CD4-positive, alpha-beta T cell treated with Interleukin-21 for 1 hour (primary cell): ENCODE measurements around the gene PAX5.
"Not testable (repeated sequence)": the region's sequence is repeated elsewhere in the genome, so short reads cannot be mapped to it uniquely, and the experiment has no call there.

Source experiments
- DNase-seq: peaks from one replicate; pipeline ENCODE4 v3.0.0-alpha.2; 2020

PAX5 gene

GRCh38 chr9:37033682-37034304 is at the start of gene PAX5:
PAX5 (minus strand) TSS chr9:37034268; CDS start chr9:37034031, 237 bp downstream.
- no peak for DNase-seq

- DNase-seq, result no peak
Observed at GRCh38 chr9:37083654-37084053, 49.6 kb upstream of the PAX5 start.

- DNase-seq, result peak; percentile 13
Observed at GRCh38 chr9:37082214-37082765, 48.2 kb upstream of the PAX5 start.

- not testable (repeated sequence) for DNase-seq
Observed at GRCh38 chr9:37081507-37081906, 47.4 kb upstream of the PAX5 start.

GRCh38 chr9:37080165-37080628 is 46.1 kb upstream of the PAX5 start:
- DNase-seq, result not testable (repeated sequence)

DNA sequence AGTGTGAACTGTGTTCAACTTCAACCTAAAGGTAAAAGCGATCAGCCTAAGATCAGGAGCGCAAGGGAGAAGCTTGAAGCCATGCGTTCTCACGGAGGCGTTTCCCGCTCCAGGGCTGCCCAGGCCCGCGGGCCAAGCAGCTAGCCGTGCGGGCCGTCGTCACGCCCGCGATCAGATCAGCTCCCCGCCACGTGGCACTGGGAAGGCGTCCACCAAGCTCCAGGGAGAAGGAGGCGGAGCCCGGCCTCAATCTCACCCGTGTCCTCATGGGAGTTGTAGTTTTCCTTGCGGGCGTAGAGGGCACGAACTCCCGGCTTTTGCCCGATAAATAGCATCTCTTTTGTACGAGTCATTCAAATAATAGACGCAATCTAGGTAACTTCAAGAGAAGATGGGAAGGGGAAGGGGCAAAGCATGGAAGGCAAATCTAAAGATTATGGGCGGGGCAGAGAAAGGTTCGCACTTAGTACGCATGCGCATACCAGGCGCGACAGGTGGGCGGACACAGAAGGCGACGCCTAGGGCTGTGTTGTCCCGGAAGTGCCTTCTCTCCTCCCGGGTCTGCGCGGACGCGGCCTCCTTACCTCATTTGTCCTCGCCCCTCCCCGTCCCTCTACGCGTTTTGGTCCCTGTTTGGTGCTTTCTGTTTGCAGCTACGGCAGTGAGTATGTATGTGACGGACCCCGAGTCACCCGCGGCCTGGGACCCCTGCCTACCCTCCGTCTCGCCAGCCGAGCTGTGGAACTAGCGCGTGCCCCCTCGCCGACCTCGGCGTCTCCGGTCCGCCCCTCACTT is 45.5 kb upstream of the PAX5 start:
- DNase-seq, result peak; percentile 95

GRCh38 chr9:37074790-37075189 is 40.7 kb upstream of the PAX5 start:
- DNase-seq, result not testable (repeated sequence)

GRCh38 chr9:37066139-37066725 is 32.2 kb upstream of the PAX5 start:
- no peak for DNase-seq

- no peak for DNase-seq
Observed at GRCh38 chr9:37062336-37062735, 28.3 kb upstream of the PAX5 start.

- DNase-seq, result no peak
Observed at GRCh38 chr9:37061768-37062167, 27.7 kb upstream of the PAX5 start.

DNA sequence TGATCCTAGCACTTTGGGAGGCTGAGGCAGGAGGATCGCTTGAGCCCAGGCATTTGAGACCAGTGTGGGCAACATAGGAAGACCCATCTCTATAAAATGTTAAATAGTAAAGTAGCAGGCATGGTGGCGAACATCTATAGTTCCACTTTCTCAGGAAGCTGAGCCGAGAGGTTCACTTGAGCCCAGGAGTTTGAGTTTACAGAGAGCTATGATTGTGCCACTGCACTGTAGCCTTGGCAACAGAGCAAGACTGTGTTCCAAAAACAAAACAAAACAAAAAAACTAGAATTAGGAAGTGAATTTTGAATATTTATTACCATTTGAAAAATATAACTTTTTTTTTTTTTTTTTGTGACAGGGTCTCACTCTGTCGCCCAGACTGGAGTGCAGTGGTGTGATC is 26.8 kb upstream of the PAX5 start:
- no peak for DNase-seq

- DNase-seq, result no peak
Observed at GRCh38 chr9:37056046-37056920, 22.2 kb upstream of the PAX5 start.

DNA sequence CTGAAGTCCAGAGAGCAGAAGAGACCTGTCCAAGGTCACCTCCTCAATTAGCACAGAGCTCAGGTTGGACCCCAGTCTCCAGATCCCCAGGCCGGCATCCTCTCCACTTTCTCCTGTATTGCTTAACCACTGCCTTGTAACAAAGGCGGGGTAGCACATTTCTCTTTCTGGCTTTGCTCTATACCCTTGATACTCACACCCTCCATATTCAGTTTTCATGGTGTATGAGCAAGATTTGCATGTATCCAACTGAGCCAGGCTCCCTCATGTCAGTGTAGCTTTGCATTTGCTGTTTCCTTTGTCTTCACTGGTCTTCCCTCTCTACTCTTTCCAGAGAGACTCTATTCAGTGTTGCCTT is 20.3 kb upstream of the PAX5 start:
- DNase-seq, result not testable (repeated sequence)

- DNase-seq, result no peak
Observed at GRCh38 chr9:37053684-37054362, 19.8 kb upstream of the PAX5 start.

DNA sequence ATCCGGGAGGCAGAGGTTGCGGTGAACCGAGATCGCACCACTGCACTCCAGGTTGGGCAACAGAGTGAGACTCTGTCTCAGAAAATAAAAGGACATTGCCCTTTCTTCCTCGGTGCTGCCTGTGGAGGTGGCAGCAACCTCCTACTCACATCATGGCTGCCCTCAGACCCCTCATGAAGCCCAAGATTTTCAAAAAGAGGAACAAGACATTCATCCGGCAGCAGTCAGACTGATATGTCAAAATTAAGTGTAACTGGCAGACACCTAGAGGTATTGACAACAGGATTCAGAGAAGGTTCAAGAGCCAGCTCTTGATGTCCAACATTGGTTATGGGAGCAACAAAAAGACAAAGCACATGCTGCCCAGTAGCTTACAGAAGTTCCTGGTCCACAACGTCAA is 12.6 kb upstream of the PAX5 start:
- DNase-seq, result no peak

DNA sequence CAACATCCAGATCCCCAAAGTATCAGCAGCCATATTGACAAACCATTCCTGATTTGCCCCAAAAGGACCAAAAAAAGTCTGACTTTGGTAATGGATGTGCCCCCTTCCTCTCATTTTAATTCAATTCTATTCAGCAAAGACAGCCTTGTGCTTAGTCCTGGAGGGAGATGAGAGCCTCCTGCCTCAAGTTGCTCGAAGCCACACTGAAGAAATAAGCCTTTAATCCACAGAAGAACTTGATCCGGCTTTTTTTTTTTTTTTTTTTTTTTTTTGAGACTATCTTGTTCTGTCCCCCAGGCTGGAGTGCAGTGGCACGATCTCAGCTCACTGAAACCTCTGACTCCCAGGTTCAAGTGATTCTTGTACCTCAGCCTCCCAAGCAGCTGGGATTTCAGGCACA is 8.4 kb upstream of the PAX5 start:
- no peak for DNase-seq

- DNase-seq, result no peak
Observed at GRCh38 chr9:37040508-37041127, 6.5 kb upstream of the PAX5 start.

DNA sequence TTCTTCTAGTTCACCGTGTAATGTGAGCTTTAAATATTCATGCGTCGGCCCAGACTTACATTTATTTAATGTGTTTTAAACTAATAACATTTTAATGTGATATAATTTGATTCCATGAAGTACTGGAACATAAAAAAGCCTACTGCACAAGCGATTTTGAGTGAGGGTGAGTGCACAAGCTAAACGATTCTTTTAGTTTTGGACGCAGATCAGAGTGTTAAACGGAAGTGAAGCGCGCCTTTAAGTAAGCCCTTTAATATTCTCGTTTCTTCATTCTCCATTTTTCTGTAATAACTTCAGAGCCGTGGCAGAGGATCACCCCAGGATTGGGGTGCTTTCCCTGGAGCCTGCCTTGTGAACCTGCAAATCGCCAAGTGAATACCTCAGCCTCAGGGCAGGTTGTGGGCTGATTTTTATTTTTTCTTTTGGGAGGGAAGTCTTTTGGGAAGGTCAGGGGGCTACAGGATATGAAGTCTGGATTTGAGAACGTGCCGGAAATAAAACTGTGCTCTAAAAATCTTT is 4.9 kb upstream of the PAX5 start:
- no peak for DNase-seq

DNA sequence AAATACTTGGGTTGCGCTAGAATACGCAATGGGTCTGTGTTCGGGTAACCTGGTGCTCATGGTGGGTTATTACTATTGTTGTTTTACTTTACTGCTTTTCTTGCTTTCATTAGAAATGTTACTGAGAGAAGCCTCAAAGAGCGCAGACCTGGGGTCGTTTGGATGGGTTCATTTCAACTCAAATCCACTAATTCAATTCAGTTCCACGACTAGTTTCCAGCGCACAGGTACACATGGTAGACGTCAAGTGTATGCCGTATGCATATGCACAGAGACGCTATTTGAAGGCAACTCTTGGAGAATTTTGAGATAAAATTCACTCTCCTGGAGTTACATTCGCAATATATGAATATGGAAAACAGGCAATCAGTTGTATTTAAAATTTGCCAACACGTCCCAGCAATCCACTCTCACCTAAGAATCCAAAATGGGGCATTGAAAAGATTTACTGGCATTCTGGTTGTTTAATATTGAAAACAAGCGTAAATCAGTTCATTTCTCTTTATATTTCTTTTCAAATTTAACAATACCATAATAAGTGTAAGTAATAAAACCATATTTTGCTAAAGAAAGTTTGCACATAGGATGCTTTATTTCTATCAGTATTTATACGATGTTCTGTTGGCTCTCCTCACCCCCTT is 4.4 kb upstream of the PAX5 start:
- DNase-seq, result no peak

DNA sequence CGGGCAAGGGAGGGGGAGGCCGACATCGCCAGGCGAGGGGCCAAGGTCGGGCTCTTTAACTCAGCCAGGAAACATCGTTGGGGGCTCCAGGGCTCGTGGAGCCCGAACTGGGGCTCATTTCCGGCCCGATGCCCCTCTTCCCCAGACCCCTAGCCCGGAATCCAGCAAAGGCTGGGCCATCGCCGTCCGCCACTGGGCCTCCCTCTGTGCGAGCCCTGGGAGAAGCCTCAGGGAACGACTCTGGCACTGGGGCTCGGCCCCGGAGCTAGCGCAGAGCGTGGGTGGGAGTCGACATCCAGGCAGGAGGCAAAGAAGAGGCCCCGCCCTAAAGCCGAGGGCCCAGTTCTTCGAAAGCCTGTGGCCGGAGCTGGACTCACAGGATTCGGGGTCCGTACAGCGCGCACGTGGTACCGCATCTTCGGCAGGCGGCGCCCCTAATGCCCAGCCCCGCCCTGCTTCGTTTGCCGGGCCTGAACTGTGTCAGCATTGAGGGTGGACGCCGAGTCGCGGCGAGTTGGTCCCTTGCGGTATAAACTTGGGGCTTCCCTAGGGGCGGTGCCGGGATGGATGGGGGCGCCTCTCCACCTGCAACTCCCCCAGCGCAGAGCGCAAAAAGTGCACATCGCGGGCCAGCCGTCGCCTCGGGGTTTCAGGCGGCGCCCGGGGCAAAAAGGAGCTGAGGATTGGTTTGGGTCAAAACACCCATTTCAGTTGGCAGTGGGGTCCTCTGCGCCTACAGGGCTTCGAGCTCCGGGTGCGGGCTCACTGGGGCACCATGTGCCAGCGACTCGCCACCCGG is 3.6 kb upstream of the PAX5 start:
- DNase-seq, result no peak
